GM18861 (cell line): ENCODE results near the gene DPP10.

Experiments used
- ATAC-seq: cut with Tn5 transposase; IDR thresholded peaks from one replicate; pipeline ENCODE4 v1.9.1; 2021; ENCODE audit not compliant: unreplicated experiment

Gene DPP10

GRCh38 chr2:115833196-115833595, 1390.8 kb downstream of the DPP10 start:
- ATAC-seq: no peak

DNA sequence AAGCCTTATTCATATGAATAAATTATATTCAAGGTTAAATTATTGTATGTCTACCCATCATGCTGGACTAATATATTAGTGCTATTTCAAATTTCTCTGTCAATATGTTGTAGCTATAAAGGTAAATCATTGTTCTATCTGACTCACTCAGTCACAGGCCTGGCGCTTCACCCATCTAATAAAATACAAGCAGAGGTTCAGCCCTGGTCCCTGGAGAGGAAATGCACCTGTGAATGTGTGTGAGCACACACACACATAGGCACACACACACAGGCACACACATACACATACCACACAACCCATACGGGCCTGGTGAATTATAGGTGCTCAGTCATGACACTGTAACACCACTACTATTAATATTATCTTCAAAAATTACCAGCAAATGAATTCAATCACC, 1396.1 kb downstream of the DPP10 start:
- no peak for ATAC-seq

GRCh38 chr2:115842306-115842705, 1399.9 kb downstream of the DPP10 start:
- no peak for ATAC-seq

GRCh38 chr2:115848192-115848591, 1405.8 kb downstream of the DPP10 start:
- ATAC-seq: no peak

DNA sequence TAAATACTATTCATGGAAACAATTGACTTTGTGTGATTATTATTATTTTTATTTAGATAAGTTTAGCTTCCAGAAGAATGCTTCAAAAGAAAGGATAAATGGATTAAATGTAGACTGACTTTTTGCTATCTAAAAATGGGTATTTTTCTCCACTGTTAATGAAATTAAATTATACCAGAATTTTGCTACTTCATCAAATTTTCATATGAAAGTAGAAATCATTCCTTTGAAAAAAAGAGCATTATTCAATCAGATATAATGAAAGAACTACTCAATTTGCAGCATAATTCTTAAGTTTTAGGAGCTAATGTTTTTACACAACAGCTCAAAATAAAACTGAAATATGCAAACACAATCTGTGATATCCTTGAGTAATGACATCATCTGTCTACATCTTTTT, 1424.6 kb downstream of the DPP10 start:
- ATAC-seq: no peak

- ATAC-seq: no peak
Observed at GRCh38 chr2:115874427-115874826, 1432.0 kb downstream of the DPP10 start.

DNA sequence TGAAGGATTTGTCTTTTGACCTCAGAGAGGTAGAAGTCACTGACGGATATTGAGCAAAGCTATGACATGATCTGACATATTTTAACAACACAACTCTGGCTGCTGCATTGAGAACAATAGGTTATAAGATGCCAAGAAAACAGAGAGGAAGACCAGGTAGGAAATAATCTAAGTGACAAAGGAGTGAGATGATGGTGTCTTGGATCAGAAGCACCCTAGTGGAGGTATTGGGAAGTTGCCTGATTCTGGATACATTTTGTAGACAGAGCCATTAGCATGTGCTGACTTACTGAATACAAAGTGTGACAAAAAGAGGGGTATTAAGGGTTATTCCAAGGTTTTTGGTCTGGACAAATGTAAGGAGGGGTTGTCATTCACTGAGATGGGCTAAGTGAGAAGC, 1438.1 kb downstream of the DPP10 start:
- ATAC-seq: no peak

DNA sequence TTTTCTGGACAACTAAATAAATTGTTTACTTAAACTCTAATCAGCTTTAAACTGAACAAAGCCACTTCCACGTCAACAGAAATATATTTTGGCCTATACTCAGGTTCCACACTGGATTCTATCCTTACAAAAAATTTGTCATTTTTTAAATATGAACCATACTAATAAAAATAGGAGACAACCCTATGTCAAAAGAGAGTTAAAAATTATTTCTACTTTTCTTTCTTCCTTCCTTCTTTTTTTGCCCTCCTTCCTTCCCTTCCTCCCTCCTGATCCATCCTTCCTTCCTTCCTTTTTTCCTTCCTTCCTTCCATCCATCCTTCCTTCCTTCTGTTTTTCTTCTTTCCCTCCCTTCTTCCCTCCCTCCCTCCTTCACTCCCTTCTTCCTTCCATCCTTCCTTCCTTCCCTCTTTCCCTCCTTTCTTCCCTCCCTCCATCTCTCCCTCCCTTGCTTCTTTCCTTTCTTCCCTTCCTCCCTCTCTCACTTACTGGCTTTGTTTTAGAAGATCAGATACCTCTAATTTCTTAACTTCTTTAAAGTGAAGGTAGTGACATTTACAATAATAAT, 1444.9 kb downstream of the DPP10 start:
- no peak for ATAC-seq
